Sigmoid colon (tissue), 7 donors: ENCODE results near the gene CCDC171. TPM values are rescaled to one million over a fixed set of nuclear protein-coding genes. Genes with fewer than 3 reads are reported as not detected.

ENCODE experiments used
- DNase-seq: peaks from one replicate; pipeline ENCODE4 v3.0.0-alpha.2; 2019
- H3K27ac ChIP-seq, 4 donors: fragments of 200-600 bp; sonication (generic); one replicate each; pipeline ENCODE4 v1.5.1; 2016 to 2019; ENCODE audit warnings: mild to moderate bottlenecking in 1 of 4
- H3K27me3 ChIP-seq, 3 donors: fragments of 200-600 bp; sonication (generic); one replicate each; pipeline ENCODE4 v1.5.1; 2019; ENCODE audit warnings: mild to moderate bottlenecking in 1 of 3
- H3K36me3 ChIP-seq, 4 donors: fragments of 200-600 bp; sonication (generic); one replicate each; pipeline ENCODE4 v1.5.1; 2016 to 2019
- H3K4me1 ChIP-seq, 4 donors: fragments of 200-600 bp; sonication (generic); one replicate each; pipeline ENCODE4 v1.5.1; 2017 to 2019
- H3K4me3 ChIP-seq, 4 donors: fragments of 200-600 bp; sonication (generic); one replicate each; pipeline ENCODE4 v1.5.1; 2017 to 2019; ENCODE audit warnings: mild to moderate bottlenecking in 2 of 4, moderate library complexity in 1 of 4
- H3K9me3 ChIP-seq, 4 donors: fragments of 200-600 bp in 3 of 4; sonication (generic) in 3 of 4; one replicate each; pipeline versions ENCODE4 v1.5.1 to v1.6.1; 2013 to 2019
- CTCF ChIP-seq, 4 experiments: fragments of 450-650 bp in 3 of 4; fragments of 200-600 bp in 1 of 4; IDR thresholded peaks; one replicate each; pipeline ENCODE4 v1.5.1; 2016 to 2019; ENCODE audit warnings: antibody characterized with exemption in 4 of 4, mild to moderate bottlenecking in 3 of 4, moderate library complexity in 2 of 4
- EP300 ChIP-seq, 4 donors: sonication (generic); formaldehyde crosslinking; IDR thresholded peaks; one replicate each; pipeline ENCODE4 v1.6.1; 2017; ENCODE audit warnings: antibody characterized with exemption in 4 of 4
- POLR2A ChIP-seq, 2 donors: fragments of 450-650 bp; IDR thresholded peaks; one replicate each; pipeline ENCODE4 v1.6.1; 2016; ENCODE audit warnings: antibody characterized with exemption in 2 of 2, mild to moderate bottlenecking in 2 of 2, moderate library complexity in 2 of 2
- POLR2AphosphoS5 ChIP-seq, 4 donors: sonication (generic); formaldehyde crosslinking; IDR thresholded peaks; one replicate each; pipeline ENCODE4 v1.6.1; 2017; ENCODE audit warnings: antibody characterized with exemption in 4 of 4
- WGBS, 2 donors: extraction: QIAGEN DNeasy Blood & Tissue Kit; methylation state at CpG; one replicate each; pipeline ENCODE4 v1.1.7; 2013; 5-methylcytosine and 5-hydroxymethylcytosine counted together
- intact Hi-C: fragments of 100-400 bp; cut with DNase I; formaldehyde crosslinking; loops from one replicate; pipeline ENCODE4 v1.15.1; 2023
- polyA plus RNA-seq, 3 donors: library from polyadenylated mRNA; stranded (reverse); fragments of 200-250 nt; gene quantifications; one replicate each; pipeline ENCODE4 v1.2.3, GENCODE V29; 2013
- total RNA-seq, 4 donors: library from RNA; depleted of rRNA; stranded (reverse); fragments of >200 nt; gene quantifications; one replicate each; pipeline ENCODE4 v1.1.0, GENCODE V29; 2016
- donor health status: healthy with polysubstance abuse.
- donor health status: Bipolar disorder and iron deficiency.
- donor health status: healthy.

Gene CCDC171
- total and polyA plus RNA-seq, 7 donors = 0.46 to 6.1 (median 2.9) TPM

GRCh38 chr9:15961217-15961616, 408.4 kb downstream of the CCDC171 start:
- H3K36me3 ChIP-seq = no peaks in the 10 kb centered on the region
- 73 to 81% methylated on average over 3 of the region's 3 CpGs for WGBS, 2 donors
- H3K4me1 ChIP-seq = no peaks in the 10 kb centered on the region
- no peak overlapping the region for H3K4me3 ChIP-seq
- no peak overlapping the region for H3K27ac ChIP-seq
- intact Hi-C loops = no loop called here
- no peaks in the 10 kb centered on the region for H3K27me3 ChIP-seq
- TF ChIP-seq POLR2A (IDR thresholded peaks at IDR 0.05) (no peak), EP300 (IDR thresholded peaks at IDR 0.05) (no peak), POLR2AphosphoS5 (IDR thresholded peaks at IDR 0.05) (no peak), CTCF (IDR thresholded peaks at IDR 0.05) (no peak)
- no peak for DNase-seq
- no peaks in the 10 kb centered on the region for H3K9me3 ChIP-seq

- intact Hi-C loops = no loop called here
- no peaks in the 10 kb centered on the region for H3K27me3 ChIP-seq
- no peak overlapping the region for H3K27ac ChIP-seq
- no peaks in the 10 kb centered on the region for H3K4me1 ChIP-seq
- TF ChIP-seq EP300 (IDR thresholded peaks at IDR 0.05) (no peak), CTCF (IDR thresholded peaks at IDR 0.05) (no peak), POLR2AphosphoS5 (IDR thresholded peaks at IDR 0.05) (no peak), POLR2A (IDR thresholded peaks at IDR 0.05) (no peak)
- no peaks in the 10 kb centered on the region for H3K9me3 ChIP-seq
- H3K36me3 ChIP-seq = no peaks in the 10 kb centered on the region
- DNase-seq = no peak
- WGBS, 2 donors = 89 to 93% methylated on average over 2 of the region's 2 CpGs
- H3K4me3 ChIP-seq = no peak overlapping the region
Measured at GRCh38 chr9:15965246-15965745, 412.5 kb downstream of the CCDC171 start.

- TF ChIP-seq POLR2A (IDR thresholded peaks at IDR 0.05) = no peak
- no peak for TF ChIP-seq CTCF (IDR thresholded peaks at IDR 0.05)
- no peak for TF ChIP-seq POLR2AphosphoS5 (IDR thresholded peaks at IDR 0.05)
- no peak for TF ChIP-seq EP300 (IDR thresholded peaks at IDR 0.05)
- no peaks in the 10 kb centered on the region for H3K27me3 ChIP-seq
- no peaks in the 10 kb centered on the region for H3K9me3 ChIP-seq
- no peaks in the 10 kb centered on the region for H3K36me3 ChIP-seq
- no peak overlapping the region for H3K4me3 ChIP-seq
- intact Hi-C loops = no loop called here
- no peak for DNase-seq
- H3K27ac ChIP-seq = no peak overlapping the region
- no peaks in the 10 kb centered on the region for H3K4me1 ChIP-seq
- WGBS, 2 donors = 88 to 90% methylated on average over 1 of the region's 1 CpG
Measured at GRCh38 chr9:15966471-15966870, 413.6 kb downstream of the CCDC171 start.

GRCh38 chr9:15967068-15967467, 414.2 kb downstream of the CCDC171 start:
- TF ChIP-seq EP300 (IDR thresholded peaks at IDR 0.05) (no peak), POLR2AphosphoS5 (IDR thresholded peaks at IDR 0.05) (no peak), CTCF (IDR thresholded peaks at IDR 0.05) (no peak), POLR2A (IDR thresholded peaks at IDR 0.05) (no peak)
- Histone ChIP-seq H3K36me3 (no peaks in the 10 kb centered on the region), H3K27me3 (no peaks in the 10 kb centered on the region), H3K27ac (no peak overlapping the region), H3K4me1 (no peaks in the 10 kb centered on the region), H3K4me3 (no peak overlapping the region), H3K9me3 (no peaks in the 10 kb centered on the region)
- WGBS, 2 donors = 79 to 83% methylated on average over 3 of the region's 3 CpGs
- intact Hi-C loops = no loop called here
- DNase-seq = no peak

- H3K9me3 ChIP-seq = no peaks in the 10 kb centered on the region
- H3K4me1 ChIP-seq = no peaks in the 10 kb centered on the region
- WGBS, 2 donors = 86 to 90% methylated on average over 4 of the region's 4 CpGs
- intact Hi-C loops = no loop called here
- DNase-seq = no peak
- no peak overlapping the region for H3K4me3 ChIP-seq
- no peaks in the 10 kb centered on the region for H3K27me3 ChIP-seq
- H3K27ac ChIP-seq = no peak overlapping the region
- no peak for TF ChIP-seq POLR2AphosphoS5 (IDR thresholded peaks at IDR 0.05)
- no peak for TF ChIP-seq POLR2A (IDR thresholded peaks at IDR 0.05)
- no peak for TF ChIP-seq CTCF (IDR thresholded peaks at IDR 0.05)
- H3K36me3 ChIP-seq = no peaks in the 10 kb centered on the region
Measured at GRCh38 chr9:15972760-15973159, 419.9 kb downstream of the CCDC171 start.
